Suppressor macrophage treated with lipopolysaccharide for 4 hours (primary cell): ENCODE data around the gene TRIM31.
A peak's percentile ranks its signal among the peaks of the same experiment; 100 is the strongest.

Experiments
- DNase-seq: peaks from one replicate; pipeline ENCODE4 v3.0.0-alpha.2; 2020

TRIM31 gene

DNA sequence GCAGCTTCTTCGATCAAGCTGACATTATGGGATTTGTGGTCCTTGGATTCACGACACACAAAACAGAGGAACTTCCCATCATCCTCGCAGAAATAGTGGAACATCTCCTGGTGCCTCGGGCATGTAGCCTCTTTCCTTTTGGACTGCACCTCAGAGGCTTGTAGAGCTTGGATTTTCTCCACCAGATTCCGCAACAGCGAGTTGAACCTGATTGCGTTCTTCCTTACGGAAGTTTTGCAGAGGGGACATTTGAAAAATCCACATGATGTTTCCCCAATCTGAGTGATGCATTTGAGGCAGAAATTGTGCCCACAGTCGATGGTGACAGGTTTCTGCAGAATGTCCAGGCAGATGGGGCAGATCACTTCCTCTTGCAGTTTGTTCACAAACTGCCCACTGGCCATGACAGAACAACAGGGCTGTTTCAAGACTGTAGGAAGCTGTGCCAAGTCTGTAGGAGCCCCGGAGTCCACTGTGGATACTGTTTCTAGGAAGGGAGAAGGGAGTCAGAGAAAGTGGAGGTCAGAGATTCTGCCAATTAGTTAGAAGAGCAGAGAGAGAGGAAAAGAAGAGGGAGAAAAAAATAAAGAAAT, 392 bp downstream of the TRIM31 start:
- peak; percentile 39 for DNase-seq

DNA sequence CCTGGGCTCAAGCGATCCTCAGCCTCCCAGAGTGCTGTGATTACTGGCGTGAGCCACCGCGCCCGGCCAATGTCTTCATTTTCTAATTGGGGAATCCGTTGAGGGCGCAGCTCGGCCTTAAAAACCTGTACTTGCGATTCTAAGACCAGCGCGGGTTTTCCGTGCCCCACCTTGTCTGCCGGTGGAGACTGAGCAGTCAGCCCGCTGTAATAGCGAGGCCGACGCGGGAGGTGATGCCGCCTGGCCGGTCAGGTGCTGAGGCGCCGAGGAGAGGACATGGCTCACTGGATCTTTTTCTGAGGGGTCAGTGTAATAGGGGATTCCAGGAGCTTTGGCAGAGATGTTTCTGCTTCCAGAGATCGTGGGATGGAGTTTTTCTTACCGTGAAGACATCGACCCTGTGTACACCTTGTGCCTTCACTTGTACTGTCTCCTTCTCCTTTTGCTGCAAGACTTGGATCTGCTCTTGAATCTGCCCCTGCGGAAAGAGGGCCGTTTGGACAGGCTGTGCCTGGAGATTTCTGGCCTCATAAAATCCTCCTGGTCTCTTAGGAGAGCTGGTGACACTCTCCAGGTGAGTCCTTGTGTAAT, 1.5 kb downstream of the TRIM31 start:
- no peak for DNase-seq

GRCh38 chr6:30104661-30105060, 8.2 kb downstream of the TRIM31 start:
- no peak for DNase-seq

- no peak for DNase-seq
Measured at GRCh38 chr6:30103872-30104179, 9.1 kb downstream of the TRIM31 start.

- DNase-seq: peak; percentile 93
Measured at GRCh38 chr6:30102970-30103871, 9.7 kb downstream of the TRIM31 start.

- peak; percentile 92 for DNase-seq
Measured at GRCh38 chr6:30102414-30102969, 10.4 kb downstream of the TRIM31 start.

DNA sequence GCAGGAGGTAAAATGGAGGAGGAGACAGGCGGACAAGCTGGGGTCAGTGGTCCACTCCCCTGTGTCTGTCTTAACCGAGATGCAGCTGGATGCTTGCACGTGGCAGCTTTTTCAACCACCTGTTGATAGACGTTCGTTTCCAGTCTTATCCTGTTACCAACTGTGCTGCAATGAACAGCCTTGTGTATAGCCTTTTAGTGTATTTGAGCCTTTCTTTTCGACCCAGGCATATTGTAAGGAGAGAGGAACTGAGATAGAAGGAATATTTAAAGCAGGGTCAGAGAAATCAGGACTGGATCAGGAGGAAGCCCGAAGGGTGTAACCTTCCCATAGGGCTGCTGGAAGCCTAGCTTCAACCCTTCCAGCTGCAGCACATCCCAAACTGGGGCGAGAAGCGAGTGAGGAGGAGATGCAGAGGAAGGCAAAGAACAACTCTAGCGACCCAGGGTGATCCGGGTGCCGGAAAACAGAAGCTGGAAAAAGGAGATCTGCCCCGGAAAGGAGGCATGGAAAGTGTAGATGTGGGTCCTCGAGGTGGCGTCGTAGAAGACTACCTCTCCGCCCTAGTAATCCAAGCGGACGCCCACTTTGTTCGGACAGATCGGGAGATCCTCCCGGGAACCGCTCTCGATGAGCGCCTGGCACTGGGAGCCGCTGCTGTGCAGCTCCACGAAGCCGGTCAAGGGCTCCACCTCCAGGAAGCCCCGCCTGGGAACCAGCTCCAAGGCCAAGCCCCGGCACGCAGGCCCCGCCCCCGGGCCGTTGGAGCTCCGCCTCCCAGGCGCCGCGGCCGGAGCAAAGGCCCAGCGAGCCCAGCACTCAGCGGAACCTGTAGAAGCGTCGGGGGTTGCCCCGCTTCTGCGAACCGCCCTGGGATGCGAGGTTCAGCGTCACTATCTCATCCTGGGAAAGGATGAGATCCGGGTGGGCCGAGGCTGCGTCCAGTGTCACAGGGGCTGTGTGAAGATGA, 11.2 kb downstream of the TRIM31 start:
- peak; percentile 94 for DNase-seq

GRCh38 chr6:30100585-30101443, 12.1 kb downstream of the TRIM31 start:
- no peak for DNase-seq

- DNase-seq: no peak
Measured at GRCh38 chr6:30100154-30100553, 12.7 kb downstream of the TRIM31 start.

DNA sequence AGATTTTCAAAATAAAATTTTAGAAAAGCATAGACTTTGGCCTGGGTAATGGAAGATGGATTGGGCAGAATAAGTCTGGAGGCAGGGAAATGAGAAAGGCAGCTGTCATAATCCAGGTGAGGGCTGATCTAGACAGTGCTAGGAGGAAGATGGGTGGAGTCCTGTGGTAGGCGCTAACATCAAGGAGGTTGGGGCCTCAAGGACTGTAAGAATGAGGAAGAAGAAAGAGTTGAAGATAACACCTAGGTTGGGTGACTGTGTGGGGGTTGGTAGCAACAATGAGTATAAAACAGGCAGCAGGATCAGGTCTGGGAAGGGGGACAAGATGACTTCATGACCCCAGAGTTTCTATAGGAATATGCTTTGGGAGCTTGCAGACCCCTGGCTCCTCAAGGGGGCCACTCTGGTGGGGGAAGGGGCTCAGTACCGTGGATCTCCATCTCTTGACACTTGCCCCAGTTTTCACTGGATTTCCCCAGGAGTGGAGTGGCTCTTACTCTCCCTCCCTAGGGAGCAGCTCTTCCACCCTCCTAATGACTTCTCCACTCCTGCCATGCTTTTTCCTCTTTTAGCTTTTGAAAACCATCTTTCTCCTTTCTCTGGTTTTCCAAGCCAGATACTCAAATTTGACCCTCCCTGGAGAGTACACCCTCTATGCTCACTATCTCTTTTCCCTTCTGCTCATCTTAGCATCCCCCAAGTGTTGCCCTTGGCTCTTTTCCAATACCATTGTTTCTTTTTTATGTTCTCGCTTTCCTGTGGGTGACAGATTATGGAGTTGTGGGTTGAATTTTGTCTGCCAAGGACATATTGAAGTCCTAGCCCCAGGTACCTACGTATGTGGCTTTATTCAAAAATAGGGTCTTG, 14.8 kb downstream of the TRIM31 start:
- DNase-seq: no peak

- no peak for DNase-seq
Measured at GRCh38 chr6:30096829-30097228, 16.1 kb downstream of the TRIM31 start.

- peak; percentile 30 for DNase-seq
Measured at GRCh38 chr6:30093951-30094661, 18.8 kb downstream of the TRIM31 start.

DNA sequence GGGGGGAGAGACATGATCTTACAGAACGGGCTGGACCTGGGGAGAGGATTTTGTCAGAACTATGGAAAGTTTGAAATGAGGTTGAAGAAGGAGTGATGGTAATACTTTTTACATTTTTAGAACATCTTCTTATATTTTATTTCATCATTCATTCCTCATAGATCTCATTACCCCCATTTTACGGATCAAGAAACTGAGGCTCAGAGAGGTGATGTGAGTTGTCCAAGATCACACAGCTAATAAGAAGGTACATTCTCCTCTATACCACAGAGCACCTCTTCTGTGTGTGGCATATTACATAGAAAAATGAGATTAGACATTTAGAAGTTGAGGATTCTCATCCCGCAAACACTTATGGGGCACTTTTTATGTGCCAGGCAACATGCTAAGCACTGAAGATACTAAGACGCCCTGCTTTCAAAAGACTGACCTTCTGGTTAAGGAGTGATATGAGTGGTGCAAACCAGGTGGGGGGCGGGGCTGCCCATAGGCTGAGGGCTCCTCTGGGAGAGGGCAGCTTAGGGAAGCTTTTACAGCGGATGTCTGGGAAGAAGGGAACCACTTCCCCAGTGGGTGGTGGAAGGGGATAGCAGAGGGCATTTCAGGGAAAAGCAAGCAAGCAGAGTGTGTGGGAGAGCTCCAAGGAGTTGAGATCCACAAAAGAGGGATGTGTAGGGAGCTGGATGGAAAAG, 19.9 kb downstream of the TRIM31 start:
- DNase-seq: no peak

DNA sequence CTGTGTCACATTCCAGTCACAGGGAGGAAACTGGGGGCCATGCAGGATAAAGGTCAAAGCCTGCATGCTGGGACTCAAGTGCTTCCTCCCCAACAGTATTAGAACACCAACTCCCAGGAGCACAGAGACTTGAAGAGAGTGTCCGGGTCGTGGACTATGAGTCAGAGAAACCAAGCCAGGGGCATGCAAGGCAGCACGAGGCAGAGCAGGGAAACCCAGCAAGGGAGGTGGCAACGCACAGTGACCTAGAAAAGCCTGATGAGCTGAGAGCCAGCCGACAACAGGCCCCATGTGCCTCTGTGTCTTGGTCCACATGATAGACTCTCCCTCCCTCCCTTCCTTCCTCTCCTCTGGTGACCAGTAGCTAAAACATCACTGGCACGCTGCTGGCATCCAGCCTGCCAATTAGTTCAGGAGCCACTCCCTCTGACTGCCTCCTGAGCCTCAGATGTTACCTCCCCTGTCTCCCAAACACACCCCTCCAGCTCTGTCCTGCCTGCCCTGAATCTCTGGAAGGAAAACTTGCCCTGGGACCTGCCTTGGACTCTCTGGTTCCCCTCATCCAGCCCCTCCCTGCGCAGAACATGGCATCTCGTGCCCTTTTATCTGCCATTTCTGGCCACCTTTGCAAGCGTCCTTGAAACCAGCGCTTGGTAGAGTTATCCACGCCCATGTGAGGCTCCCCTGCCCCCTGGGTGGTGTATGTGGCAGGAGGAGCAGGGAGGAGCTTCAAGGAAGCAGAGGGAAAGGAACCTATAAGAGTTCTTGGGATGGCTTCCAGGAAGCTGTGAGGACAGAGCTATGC, 21.1 kb downstream of the TRIM31 start:
- peak; percentile 80 for DNase-seq

GRCh38 chr6:30087876-30088275, 25.0 kb downstream of the TRIM31 start:
- DNase-seq: no peak

DNA sequence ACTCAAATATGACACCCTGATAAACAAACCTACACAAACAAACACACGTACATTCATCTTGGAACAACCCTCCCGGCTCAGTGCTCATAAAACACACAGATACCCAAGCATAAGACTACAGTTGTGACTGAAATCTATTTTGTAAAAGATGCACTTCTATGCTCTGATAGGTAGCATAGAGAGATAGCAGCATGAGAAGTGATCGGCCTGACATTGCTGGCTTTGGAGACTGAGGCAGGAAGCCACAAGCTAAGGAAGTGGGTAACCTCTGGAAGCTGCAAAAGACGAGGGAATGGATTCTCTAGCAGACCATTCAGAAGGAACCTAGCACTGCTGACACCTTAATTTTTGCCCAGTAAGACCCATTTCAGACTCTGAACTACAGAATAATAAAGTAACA, 35.7 kb downstream of the TRIM31 start:
- DNase-seq: no peak

- no peak for DNase-seq
Measured at GRCh38 chr6:30075790-30076732, 36.8 kb downstream of the TRIM31 start.
